Measurements from ENCODE around the gene SAMD9. TPM values are rescaled to one million over a fixed set of nuclear protein-coding genes. Genes with fewer than 3 reads are reported as not detected.

SAMD9 gene
- polyA plus RNA-seq, 1 donor (not counting 4 experiments of a cell fraction or from before 2014, with no cell fraction given), result 26.8 TPM

DNA sequence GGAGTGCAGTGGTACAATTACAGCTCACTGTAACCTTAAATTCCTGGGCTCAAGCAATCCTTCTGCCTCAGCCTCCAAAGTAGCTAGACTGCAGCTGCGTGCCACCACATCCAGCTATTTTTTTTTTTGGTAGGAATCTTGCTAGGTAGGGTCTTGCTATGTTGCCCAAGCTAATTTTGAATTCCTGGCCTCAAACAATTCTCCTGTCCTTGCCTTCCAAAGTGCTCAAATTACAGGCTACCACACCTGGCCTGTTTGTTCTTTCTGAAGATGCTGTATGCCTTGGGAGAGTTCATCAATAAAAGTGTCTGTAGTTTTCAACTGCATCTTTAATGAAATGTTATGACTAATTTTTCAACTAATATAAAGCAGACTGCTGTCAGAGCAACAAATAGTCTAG lies 452 bp downstream of the SAMD9 start:
- H3K9ac ChIP-seq (ENCODE audit: control insufficient read depth, extremely low read depth, insufficient read depth, low read length), result peak overlapping the region; percentile 64
- peak overlapping the region; percentile 83 for H3K4me2 ChIP-seq (ENCODE audit: control insufficient read depth, extremely low read depth, insufficient read depth, low read depth, low read length)
- no peaks in the 10 kb centered on the region for H3K36me3 ChIP-seq (ENCODE audit: control insufficient read depth in 2 of 2, extremely low read depth in 1 of 2, insufficient read depth in 2 of 2, low read length in 2 of 2)
- H3K79me2 ChIP-seq (ENCODE audit: control insufficient read depth, insufficient read depth, low read length), result peaks cover 18% of the 10 kb centered on the region
- DNase-seq (ENCODE audit: low read depth, low spot score) (no peak), FAIRE-seq (no peak)
- H3K9me3 ChIP-seq (ENCODE audit: control insufficient read depth, low read depth, low read length), result no peaks in the 10 kb centered on the region
- no peaks in the 10 kb centered on the region for H3K9me1 ChIP-seq (ENCODE audit: control insufficient read depth, extremely low read depth, insufficient read depth, low read length)
- H2AFZ ChIP-seq (ENCODE audit: control insufficient read depth, low read length), result no peak overlapping the region
- dilution Hi-C loops (cut with MboI; ENCODE audit: extremely low pct_ligation_motif_present, low sequenced_read_pairs), result no loop called here
- no peak for TF ChIP-seq EZH2 (IDR thresholded peaks at IDR 0.05; ENCODE audit: low read length)
- TF ChIP-seq, protein P1, sequence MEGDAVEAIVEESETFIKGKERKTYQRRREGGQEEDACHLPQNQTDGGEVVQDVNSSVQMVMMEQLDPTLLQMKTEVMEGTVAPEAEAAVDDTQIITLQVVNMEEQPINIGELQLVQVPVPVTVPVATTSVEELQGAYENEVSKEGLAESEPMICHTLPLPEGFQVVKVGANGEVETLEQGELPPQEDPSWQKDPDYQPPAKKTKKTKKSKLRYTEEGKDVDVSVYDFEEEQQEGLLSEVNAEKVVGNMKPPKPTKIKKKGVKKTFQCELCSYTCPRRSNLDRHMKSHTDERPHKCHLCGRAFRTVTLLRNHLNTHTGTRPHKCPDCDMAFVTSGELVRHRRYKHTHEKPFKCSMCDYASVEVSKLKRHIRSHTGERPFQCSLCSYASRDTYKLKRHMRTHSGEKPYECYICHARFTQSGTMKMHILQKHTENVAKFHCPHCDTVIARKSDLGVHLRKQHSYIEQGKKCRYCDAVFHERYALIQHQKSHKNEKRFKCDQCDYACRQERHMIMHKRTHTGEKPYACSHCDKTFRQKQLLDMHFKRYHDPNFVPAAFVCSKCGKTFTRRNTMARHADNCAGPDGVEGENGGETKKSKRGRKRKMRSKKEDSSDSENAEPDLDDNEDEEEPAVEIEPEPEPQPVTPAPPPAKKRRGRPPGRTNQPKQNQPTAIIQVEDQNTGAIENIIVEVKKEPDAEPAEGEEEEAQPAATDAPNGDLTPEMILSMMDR (optimal IDR thresholded peaks at IDR 0.05 in 1 of 3, IDR thresholded peaks at IDR 0.05 in 1 of 3, conservative IDR thresholded peaks at IDR 0.05 in 1 of 3; ENCODE audit: extremely low read depth in 1 of 3, insufficient read depth in 2 of 3, low read length in 3 of 3), result no peak
- peaks cover 37% of the 10 kb centered on the region for H3K4me1 ChIP-seq (ENCODE audit: control insufficient read depth, extremely low read depth, insufficient read depth, low read length)
- H4K20me1 ChIP-seq (ENCODE audit: control insufficient read depth, extremely low read depth, insufficient read depth, low read length), result no peaks in the 10 kb centered on the region
- H3K27me3 ChIP-seq (ENCODE audit: control insufficient read depth, extremely low read depth, insufficient read depth, low read length), result no peaks in the 10 kb centered on the region
- H3K4me3 ChIP-seq (ENCODE audit: control insufficient read depth in 2 of 3, extremely low read depth in 1 of 3, insufficient read depth in 2 of 3, low read depth in 1 of 3, low read length in 3 of 3), result peak overlapping the region; percentile 42 to 73 (median 71)
- peak overlapping the region; percentile 94 for H3K27ac ChIP-seq (ENCODE audit: control insufficient read depth, insufficient read depth, low read length)

DNA sequence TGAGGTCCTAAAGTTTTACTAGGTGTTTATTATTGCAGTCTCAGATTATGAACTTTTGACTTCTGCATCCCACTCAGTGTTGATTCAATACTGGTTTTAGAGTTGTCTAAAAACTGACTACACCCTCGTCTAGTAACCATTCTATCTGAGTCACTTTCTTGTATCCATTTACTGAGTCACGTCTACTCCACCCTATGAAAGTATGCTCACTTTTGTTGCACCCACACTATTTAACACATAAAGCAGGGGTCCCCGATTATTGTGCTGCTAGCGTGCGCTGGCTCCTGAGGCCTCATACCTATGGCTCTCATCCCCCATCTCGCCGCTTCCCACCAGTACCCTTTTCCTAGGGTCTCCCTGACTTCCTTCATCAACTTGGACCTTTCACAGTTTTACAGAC lies 2.0 kb downstream of the SAMD9 start:
- TF ChIP-seq EZH2 (IDR thresholded peaks at IDR 0.05; ENCODE audit: low read length), result no peak
- dilution Hi-C loops (cut with MboI; ENCODE audit: extremely low pct_ligation_motif_present, low sequenced_read_pairs), result no loop called here
- peak overlapping the region; percentile 94 for H3K27ac ChIP-seq (ENCODE audit: control insufficient read depth, insufficient read depth, low read length)
- H3K9ac ChIP-seq (ENCODE audit: control insufficient read depth, extremely low read depth, insufficient read depth, low read length), result peak overlapping the region; percentile 64
- no peaks in the 10 kb centered on the region for H3K9me1 ChIP-seq (ENCODE audit: control insufficient read depth, extremely low read depth, insufficient read depth, low read length)
- DNase-seq (ENCODE audit: low read depth, low spot score) (peak; percentile 15), FAIRE-seq (peak; percentile 41)
- no peaks in the 10 kb centered on the region for H3K27me3 ChIP-seq (ENCODE audit: control insufficient read depth, extremely low read depth, insufficient read depth, low read length)
- no peaks in the 10 kb centered on the region for H3K9me3 ChIP-seq (ENCODE audit: control insufficient read depth, low read depth, low read length)
- peak overlapping the region; percentile 83 for H3K4me2 ChIP-seq (ENCODE audit: control insufficient read depth, extremely low read depth, insufficient read depth, low read depth, low read length)
- H2AFZ ChIP-seq (ENCODE audit: control insufficient read depth, low read length), result peak overlapping the region; percentile 29
- peaks cover 37% of the 10 kb centered on the region for H3K4me1 ChIP-seq (ENCODE audit: control insufficient read depth, extremely low read depth, insufficient read depth, low read length)
- no peaks in the 10 kb centered on the region for H3K36me3 ChIP-seq (ENCODE audit: control insufficient read depth in 2 of 2, extremely low read depth in 1 of 2, insufficient read depth in 2 of 2, low read length in 2 of 2)
- H4K20me1 ChIP-seq (ENCODE audit: control insufficient read depth, extremely low read depth, insufficient read depth, low read length), result no peaks in the 10 kb centered on the region
- peak overlapping the region; percentile 18 to 71 (median 42) for H3K4me3 ChIP-seq (ENCODE audit: control insufficient read depth in 2 of 3, extremely low read depth in 1 of 3, insufficient read depth in 2 of 3, low read depth in 1 of 3, low read length in 3 of 3)
- peaks cover 18% of the 10 kb centered on the region for H3K79me2 ChIP-seq (ENCODE audit: control insufficient read depth, insufficient read depth, low read length)

DNA sequence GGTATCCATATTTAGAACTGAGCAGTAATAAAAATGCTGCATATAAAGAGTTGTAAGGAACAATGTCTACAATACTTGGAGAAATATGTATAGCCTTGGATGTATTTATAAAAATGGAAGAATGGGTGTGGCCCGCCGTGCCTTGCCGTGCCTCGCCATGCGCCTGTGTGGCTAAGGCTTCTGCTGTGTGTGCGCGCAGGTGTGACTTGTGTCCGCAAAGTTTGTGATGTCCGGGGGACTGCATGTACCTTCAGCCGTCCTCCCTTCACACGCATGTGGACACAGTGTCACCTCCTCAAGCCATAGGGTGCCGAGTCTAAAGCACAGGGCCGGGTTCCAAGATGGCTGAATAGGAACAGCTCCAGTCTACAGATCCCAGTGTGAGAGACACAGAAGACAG lies 9.8 kb downstream of the SAMD9 start:
- no peak for TF ChIP-seq EZH2 (IDR thresholded peaks at IDR 0.05; ENCODE audit: low read length)
- TF ChIP-seq, protein P1 (optimal IDR thresholded peaks at IDR 0.05 in 1 of 3, IDR thresholded peaks at IDR 0.05 in 1 of 3, conservative IDR thresholded peaks at IDR 0.05 in 1 of 3; ENCODE audit: extremely low read depth in 1 of 3, insufficient read depth in 2 of 3, low read length in 3 of 3), result no peak
- Histone ChIP-seq H3K4me3 (ENCODE audit: control insufficient read depth in 2 of 3, extremely low read depth in 1 of 3, insufficient read depth in 2 of 3, low read depth in 1 of 3, low read length in 3 of 3) (no peak overlapping the region), H2AFZ (ENCODE audit: control insufficient read depth, low read length) (no peak overlapping the region), H3K4me1 (ENCODE audit: control insufficient read depth, extremely low read depth, insufficient read depth, low read length) (no peaks in the 10 kb centered on the region), H3K9me3 (ENCODE audit: control insufficient read depth, low read depth, low read length) (no peaks in the 10 kb centered on the region), H3K4me2 (ENCODE audit: control insufficient read depth, extremely low read depth, insufficient read depth, low read depth, low read length) (no peak overlapping the region), H4K20me1 (ENCODE audit: control insufficient read depth, extremely low read depth, insufficient read depth, low read length) (no peaks in the 10 kb centered on the region), H3K36me3 (ENCODE audit: control insufficient read depth in 2 of 2, extremely low read depth in 1 of 2, insufficient read depth in 2 of 2, low read length in 2 of 2) (peaks cover 0 to 12% of the 10 kb centered on the region in 2 experiments), H3K27me3 (ENCODE audit: control insufficient read depth, extremely low read depth, insufficient read depth, low read length) (no peaks in the 10 kb centered on the region), H3K9ac (ENCODE audit: control insufficient read depth, extremely low read depth, insufficient read depth, low read length) (no peak overlapping the region), H3K79me2 (ENCODE audit: control insufficient read depth, insufficient read depth, low read length) (no peaks in the 10 kb centered on the region), H3K9me1 (ENCODE audit: control insufficient read depth, extremely low read depth, insufficient read depth, low read length) (no peaks in the 10 kb centered on the region), H3K27ac (ENCODE audit: control insufficient read depth, insufficient read depth, low read length) (no peak overlapping the region)
- DNase-seq (ENCODE audit: low read depth, low spot score) (no peak), FAIRE-seq (no peak)
- dilution Hi-C loops (cut with MboI; ENCODE audit: extremely low pct_ligation_motif_present, low sequenced_read_pairs), result no loop called here

Measured in keratinocyte (primary cell).